ENCODE results near the gene RAI1.

- TF ChIP-seq ARNTL (CRISPR knock-in tag; IDR thresholded peaks at IDR 0.05; ENCODE audit: borderline replicate concordance, low read depth) (no peak), OSR1 (CRISPR knock-in tag; IDR thresholded peaks at IDR 0.05) (no peak), ESRRG (CRISPR knock-in tag; IDR thresholded peaks at IDR 0.05) (no peak), CREB5 (CRISPR knock-in tag; IDR thresholded peaks at IDR 0.05; ENCODE audit: low read depth) (no peak)
Observed at GRCh38 chr17:17757391-17757791, 76.1 kb downstream of the RAI1 start.

Data from SK-N-SH treated with all-trans-retinoic acid at 6 μM for 48 hours (cell line).